ENCODE data around the gene PAN2. TPM values are rescaled to one million over a fixed set of nuclear protein-coding genes. Genes with fewer than 3 reads are reported as not detected.

PAN2 gene
- total and polyA plus RNA-seq, 2 donors (not counting 3 experiments of a cell fraction or from before 2014, with no cell fraction given), result 21.5 to 21.9 TPM

GRCh38 chr12:56304276-56304675 lies 29.5 kb downstream of the PAN2 start:
- H3K4me2 ChIP-seq (ENCODE audit: insufficient read depth, low read length), result no peak overlapping the region
- H3K4me3 ChIP-seq (replicated peaks in 1 of 3; ENCODE audit: insufficient read depth in 1 of 3, low read depth in 1 of 3, low read length in 3 of 3), result no peak overlapping the region
- POLR2A ChIA-PET, result no interaction called here
- H4K20me1 ChIP-seq (replicated peaks; ENCODE audit: control insufficient read depth, extremely low read depth, insufficient read depth, low read length), result no peaks in the 10 kb centered on the region
- no peak for FAIRE-seq
- no peak overlapping the region for H2AFZ ChIP-seq (ENCODE audit: low read depth, low read length)
- intact Hi-C loops (cut with micrococcal nuclease), result no loop called here
- TF ChIP-seq GATA2 (IDR thresholded peaks at IDR 0.05; ENCODE audit: insufficient read depth, insufficient read length, low read depth, low read length) (no peak), FOS (IDR thresholded peaks at IDR 0.05; ENCODE audit: borderline replicate concordance, insufficient read depth, low read length) (no peak), POLR2A (IDR thresholded peaks at IDR 0.05; ENCODE audit: low read depth, low read length) (no peak), EZH2 (IDR thresholded peaks at IDR 0.05; ENCODE audit: borderline replicate concordance, low read depth, low read length, severe bottlenecking) (no peak), POLR2AphosphoS5 (IDR thresholded peaks at IDR 0.05; ENCODE audit: insufficient read depth, low read depth, low read length) (no peak), JUN (IDR thresholded peaks at IDR 0.05; ENCODE audit: borderline replicate concordance, insufficient read depth, insufficient read length, low read depth) (no peak), MYC (IDR thresholded peaks at IDR 0.05; ENCODE audit: low read depth, low read length) (no peak)
- TF ChIP-seq, protein P1, sequence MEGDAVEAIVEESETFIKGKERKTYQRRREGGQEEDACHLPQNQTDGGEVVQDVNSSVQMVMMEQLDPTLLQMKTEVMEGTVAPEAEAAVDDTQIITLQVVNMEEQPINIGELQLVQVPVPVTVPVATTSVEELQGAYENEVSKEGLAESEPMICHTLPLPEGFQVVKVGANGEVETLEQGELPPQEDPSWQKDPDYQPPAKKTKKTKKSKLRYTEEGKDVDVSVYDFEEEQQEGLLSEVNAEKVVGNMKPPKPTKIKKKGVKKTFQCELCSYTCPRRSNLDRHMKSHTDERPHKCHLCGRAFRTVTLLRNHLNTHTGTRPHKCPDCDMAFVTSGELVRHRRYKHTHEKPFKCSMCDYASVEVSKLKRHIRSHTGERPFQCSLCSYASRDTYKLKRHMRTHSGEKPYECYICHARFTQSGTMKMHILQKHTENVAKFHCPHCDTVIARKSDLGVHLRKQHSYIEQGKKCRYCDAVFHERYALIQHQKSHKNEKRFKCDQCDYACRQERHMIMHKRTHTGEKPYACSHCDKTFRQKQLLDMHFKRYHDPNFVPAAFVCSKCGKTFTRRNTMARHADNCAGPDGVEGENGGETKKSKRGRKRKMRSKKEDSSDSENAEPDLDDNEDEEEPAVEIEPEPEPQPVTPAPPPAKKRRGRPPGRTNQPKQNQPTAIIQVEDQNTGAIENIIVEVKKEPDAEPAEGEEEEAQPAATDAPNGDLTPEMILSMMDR (IDR thresholded peaks at IDR 0.05; ENCODE audit: extremely low read depth in 1 of 2, insufficient read depth in 1 of 2, low read depth in 1 of 2, low read length in 2 of 2), result no peak
- TF ChIP-seq, protein P2, sequence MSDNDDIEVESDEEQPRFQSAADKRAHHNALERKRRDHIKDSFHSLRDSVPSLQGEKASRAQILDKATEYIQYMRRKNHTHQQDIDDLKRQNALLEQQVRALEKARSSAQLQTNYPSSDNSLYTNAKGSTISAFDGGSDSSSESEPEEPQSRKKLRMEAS (IDR thresholded peaks at IDR 0.05; ENCODE audit: insufficient read depth, insufficient read length), result no peak
- peaks cover 2 to 4% of the 10 kb centered on the region in 2 experiments for H3K36me3 ChIP-seq (ENCODE audit: control insufficient read depth in 2 of 2, extremely low read depth in 1 of 2, insufficient read depth in 2 of 2, low read length in 2 of 2)
- peaks cover 6% of the 10 kb centered on the region for H3K79me2 ChIP-seq (ENCODE audit: control insufficient read depth, insufficient read depth, low read length)
- H3K27me3 ChIP-seq (ENCODE audit: control insufficient read depth in 2 of 2, insufficient read depth in 2 of 2, low read length in 2 of 2), result no peaks in the 10 kb centered on the region
- no TSS peak for BruUV-seq (replicated peaks)
- no peak for DNase-seq (ENCODE audit: low read depth, low spot score)
- CTCF ChIA-PET, result no interaction called here
- H3K27ac ChIP-seq (ENCODE audit: insufficient read depth, low read depth, low read length), result no peak overlapping the region
- no peaks in the 10 kb centered on the region for H3K9me3 ChIP-seq (replicated peaks; ENCODE audit: control insufficient read depth, insufficient read depth, low read length)
- dilution Hi-C loops (cut with MboI; ENCODE audit: extremely low pct_ligation_motif_present, low sequenced_read_pairs), result no loop called here
- peaks cover 7% of the 10 kb centered on the region for H3K4me1 ChIP-seq (ENCODE audit: control insufficient read depth, extremely low read depth, insufficient read depth, low read length)
- H3K9me1 ChIP-seq (replicated peaks; ENCODE audit: control insufficient read depth, extremely low read depth, insufficient read depth, low read length), result no peaks in the 10 kb centered on the region
- H3K9ac ChIP-seq (replicated peaks; ENCODE audit: extremely low read depth, insufficient read depth, low read length), result no peak overlapping the region
